ENCODE data around the gene CFAP58. TPM values are rescaled to one million over a fixed set of nuclear protein-coding genes. Genes with fewer than 3 reads are reported as not detected.
A peak's percentile ranks its signal among the peaks of the same experiment; 100 is the strongest.

The CFAP58 gene
- total and polyA plus RNA-seq, 2 of the 13 experiments (the other 11 are each of a cell fraction or from before 2014, with no cell fraction given), result 0.03 TPM; not detected in 1

DNA sequence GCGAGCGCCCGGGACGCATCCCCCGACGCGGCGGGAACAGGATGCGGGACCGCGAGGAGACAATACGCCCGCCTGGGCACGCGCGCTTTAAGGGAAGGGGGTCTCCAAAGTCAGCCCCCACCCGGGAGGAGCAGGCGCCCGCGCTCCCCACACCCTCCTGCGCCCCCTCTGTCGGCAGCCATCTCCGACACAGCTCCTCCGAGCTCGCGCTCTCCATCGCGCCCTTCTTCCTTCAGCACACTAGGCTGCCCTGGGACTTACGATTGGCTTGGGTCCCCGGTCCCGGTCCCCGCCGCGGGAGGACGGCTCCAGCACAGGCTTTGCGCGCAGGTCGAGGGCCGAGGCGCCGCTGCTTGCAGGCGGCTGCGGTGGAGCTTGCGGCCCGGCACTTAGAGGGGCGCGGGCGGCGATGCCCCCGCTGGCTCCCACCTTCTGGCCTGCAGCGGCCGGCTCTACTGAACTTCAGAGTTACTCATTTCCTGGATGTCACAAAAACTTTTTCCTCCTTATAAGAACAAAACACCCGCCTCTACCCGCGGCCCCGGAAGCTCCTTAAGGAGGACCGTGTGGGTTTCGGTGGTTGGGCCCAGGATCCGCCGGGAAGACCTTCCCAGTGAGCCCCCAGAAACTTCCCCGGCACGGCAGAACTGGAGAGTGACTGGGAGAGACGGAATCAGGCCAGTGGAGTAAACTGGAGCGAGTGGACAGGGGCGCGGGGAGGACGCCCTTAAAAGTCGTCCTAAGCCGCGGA lies 15.5 kb upstream of the CFAP58 start, which contains the start of gene ITPRIP (continued):
- TF ChIP-seq MEIS1 (CRISPR knock-in tag; IDR thresholded peaks at IDR 0.05; ENCODE audit: borderline replicate concordance), result peak; percentile 22; the same call in 1 of the 2 replicates
- TF ChIP-seq ZMAT3 (CRISPR knock-in tag; conservative IDR thresholded peaks at IDR 0.05), result no peak
- TF ChIP-seq, protein P1, sequence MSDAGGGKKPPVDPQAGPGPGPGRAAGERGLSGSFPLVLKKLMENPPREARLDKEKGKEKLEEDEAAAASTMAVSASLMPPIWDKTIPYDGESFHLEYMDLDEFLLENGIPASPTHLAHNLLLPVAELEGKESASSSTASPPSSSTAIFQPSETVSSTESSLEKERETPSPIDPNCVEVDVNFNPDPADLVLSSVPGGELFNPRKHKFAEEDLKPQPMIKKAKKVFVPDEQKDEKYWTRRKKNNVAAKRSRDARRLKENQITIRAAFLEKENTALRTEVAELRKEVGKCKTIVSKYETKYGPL (CRISPR knock-in tag; IDR thresholded peaks at IDR 0.05), result no peak
- no peak for TF ChIP-seq ONECUT2 (CRISPR knock-in tag; IDR thresholded peaks at IDR 0.05)
- no peak for TF ChIP-seq PRDM10 (CRISPR knock-in tag; IDR thresholded peaks at IDR 0.05; ENCODE audit: low read depth)
- no peak for TF ChIP-seq CAMTA2 (CRISPR knock-in tag; IDR thresholded peaks at IDR 0.05; ENCODE audit: borderline replicate concordance)
- TF ChIP-seq FOXP1 (IDR thresholded peaks at IDR 0.05), result no peak
- no peak for TF ChIP-seq FOXP1 (CRISPR knock-in tag; IDR thresholded peaks at IDR 0.05)
- 0 out of 2 replicates have a peak, but pooled peaks have one; percentile 22 for TF ChIP-seq ZNF556 (CRISPR knock-in tag; IDR thresholded peaks at IDR 0.05; ENCODE audit: borderline replicate concordance)
- TF ChIP-seq, protein P2, sequence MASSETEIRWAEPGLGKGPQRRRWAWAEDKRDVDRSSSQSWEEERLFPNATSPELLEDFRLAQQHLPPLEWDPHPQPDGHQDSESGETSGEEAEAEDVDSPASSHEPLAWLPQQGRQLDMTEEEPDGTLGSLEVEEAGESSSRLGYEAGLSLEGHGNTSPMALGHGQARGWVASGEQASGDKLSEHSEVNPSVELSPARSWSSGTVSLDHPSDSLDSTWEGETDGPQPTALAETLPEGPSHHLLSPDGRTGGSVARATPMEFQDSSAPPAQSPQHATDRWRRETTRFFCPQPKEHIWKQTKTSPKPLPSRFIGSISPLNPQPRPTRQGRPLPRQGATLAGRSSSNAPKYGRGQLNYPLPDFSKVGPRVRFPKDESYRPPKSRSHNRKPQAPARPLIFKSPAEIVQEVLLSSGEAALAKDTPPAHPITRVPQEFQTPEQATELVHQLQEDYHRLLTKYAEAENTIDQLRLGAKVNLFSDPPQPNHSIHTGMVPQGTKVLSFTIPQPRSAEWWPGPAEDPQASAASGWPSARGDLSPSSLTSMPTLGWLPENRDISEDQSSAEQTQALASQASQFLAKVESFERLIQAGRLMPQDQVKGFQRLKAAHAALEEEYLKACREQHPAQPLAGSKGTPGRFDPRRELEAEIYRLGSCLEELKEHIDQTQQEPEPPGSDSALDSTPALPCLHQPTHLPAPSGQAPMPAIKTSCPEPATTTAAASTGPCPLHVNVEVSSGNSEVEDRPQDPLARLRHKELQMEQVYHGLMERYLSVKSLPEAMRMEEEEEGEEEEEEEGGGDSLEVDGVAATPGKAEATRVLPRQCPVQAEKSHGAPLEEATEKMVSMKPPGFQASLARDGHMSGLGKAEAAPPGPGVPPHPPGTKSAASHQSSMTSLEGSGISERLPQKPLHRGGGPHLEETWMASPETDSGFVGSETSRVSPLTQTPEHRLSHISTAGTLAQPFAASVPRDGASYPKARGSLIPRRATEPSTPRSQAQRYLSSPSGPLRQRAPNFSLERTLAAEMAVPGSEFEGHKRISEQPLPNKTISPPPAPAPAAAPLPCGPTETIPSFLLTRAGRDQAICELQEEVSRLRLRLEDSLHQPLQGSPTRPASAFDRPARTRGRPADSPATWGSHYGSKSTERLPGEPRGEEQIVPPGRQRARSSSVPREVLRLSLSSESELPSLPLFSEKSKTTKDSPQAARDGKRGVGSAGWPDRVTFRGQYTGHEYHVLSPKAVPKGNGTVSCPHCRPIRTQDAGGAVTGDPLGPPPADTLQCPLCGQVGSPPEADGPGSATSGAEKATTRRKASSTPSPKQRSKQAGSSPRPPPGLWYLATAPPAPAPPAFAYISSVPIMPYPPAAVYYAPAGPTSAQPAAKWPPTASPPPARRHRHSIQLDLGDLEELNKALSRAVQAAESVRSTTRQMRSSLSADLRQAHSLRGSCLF (CRISPR knock-in tag; IDR thresholded peaks at IDR 0.05; ENCODE audit: borderline replicate concordance), result no peak
- no peak for TF ChIP-seq ZBTB44 (CRISPR knock-in tag; IDR thresholded peaks at IDR 0.05)
- TF ChIP-seq IKZF1 (IDR thresholded peaks at IDR 0.05), result no peak
- TF ChIP-seq, protein P3, sequence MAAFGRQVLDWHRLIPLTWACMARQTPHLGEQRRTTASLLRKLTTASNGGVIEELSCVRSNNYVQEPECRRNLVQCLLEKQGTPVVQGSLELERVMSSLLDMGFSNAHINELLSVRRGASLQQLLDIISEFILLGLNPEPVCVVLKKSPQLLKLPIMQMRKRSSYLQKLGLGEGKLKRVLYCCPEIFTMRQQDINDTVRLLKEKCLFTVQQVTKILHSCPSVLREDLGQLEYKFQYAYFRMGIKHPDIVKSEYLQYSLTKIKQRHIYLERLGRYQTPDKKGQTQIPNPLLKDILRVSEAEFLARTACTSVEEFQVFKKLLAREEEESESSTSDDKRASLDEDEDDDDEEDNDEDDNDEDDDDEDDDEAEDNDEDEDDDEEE (CRISPR knock-in tag; IDR thresholded peaks at IDR 0.05), result 0 out of 2 replicates have a peak, but pooled peaks have one; percentile 30
- no peak for TF ChIP-seq ZC3H4 (CRISPR knock-in tag; IDR thresholded peaks at IDR 0.05; ENCODE audit: borderline replicate concordance)
- TF ChIP-seq, protein P4, sequence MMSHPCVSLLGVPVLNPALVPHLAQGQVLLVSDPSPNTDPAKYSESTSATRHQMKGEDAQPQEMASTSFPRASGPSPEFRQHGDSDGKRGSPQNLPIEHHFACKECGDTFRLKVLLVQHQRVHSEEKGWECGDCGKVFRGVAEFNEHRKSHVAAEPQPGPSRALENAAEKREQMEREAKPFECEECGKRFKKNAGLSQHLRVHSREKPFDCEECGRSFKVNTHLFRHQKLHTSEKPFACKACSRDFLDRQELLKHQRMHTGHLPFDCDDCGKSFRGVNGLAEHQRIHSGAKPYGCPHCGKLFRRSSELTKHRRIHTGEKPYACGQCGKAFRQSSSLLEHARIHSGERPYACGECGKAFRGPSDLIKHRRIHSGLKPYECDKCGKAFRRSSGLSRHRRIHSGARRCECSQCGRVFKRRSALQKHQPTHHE (CRISPR knock-in tag; IDR thresholded peaks at IDR 0.05; ENCODE audit: borderline replicate concordance), result peak; percentile 45; the same call in 1 of the 2 replicates
